ENCODE data around the gene LARP4B.

Gene LARP4B

GRCh38 chr10:974038-974784 is 42.7 kb upstream of the LARP4B start:
- no peak overlapping the region for H3K4me3 ChIP-seq (ENCODE audit: low read depth, low read length)
- no peak for DNase-seq (ENCODE audit: low read depth, low spot score)
- TF ChIP-seq CTCF (IDR thresholded peaks at IDR 0.05; ENCODE audit: insufficient read depth, low read length, missing control alignments) = no peak
- CTCF ChIA-PET = no interaction called here
- POLR2A ChIA-PET = no interaction called here

DNA sequence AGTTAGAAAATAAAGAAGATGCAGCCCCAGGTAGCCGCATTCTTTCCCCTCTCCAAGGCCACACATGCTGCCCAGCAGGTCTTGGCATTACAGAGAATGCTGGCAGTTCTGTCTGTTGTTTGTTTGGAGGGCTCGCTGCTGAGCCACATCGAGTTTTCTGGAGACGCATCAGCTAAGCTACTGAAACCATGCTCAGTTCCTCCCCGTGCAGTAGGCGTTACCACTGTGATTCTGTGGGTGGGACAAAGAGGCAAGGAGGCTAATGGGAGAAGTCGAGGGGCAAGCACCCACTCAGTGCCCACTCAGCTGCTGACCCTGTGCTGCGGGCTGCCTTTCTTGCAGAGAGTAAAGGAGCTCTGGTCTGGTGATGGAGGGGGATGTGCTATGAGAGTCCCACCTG is 41.3 kb upstream of the LARP4B start:
- CTCF ChIA-PET = no interaction called here
- DNase-seq (ENCODE audit: low read depth, low spot score) = no peak
- no peak for TF ChIP-seq CTCF (IDR thresholded peaks at IDR 0.05; ENCODE audit: insufficient read depth, low read length, missing control alignments)
- no peak overlapping the region for H3K4me3 ChIP-seq (ENCODE audit: low read depth, low read length)
- POLR2A ChIA-PET = no interaction called here

- no peak overlapping the region for H3K4me3 ChIP-seq (ENCODE audit: low read depth, low read length)
- no peak for TF ChIP-seq CTCF (IDR thresholded peaks at IDR 0.05; ENCODE audit: insufficient read depth, low read length, missing control alignments)
- POLR2A ChIA-PET = no interaction called here
- CTCF ChIA-PET = no interaction called here
- no peak for DNase-seq (ENCODE audit: low read depth, low spot score)
Measured at GRCh38 chr10:971613-972012, 40.1 kb upstream of the LARP4B start.

GRCh38 chr10:971150-971542 is 39.6 kb upstream of the LARP4B start:
- no peak overlapping the region for H3K4me3 ChIP-seq (ENCODE audit: low read depth, low read length)
- DNase-seq (ENCODE audit: low read depth, low spot score) = no peak
- no peak for TF ChIP-seq CTCF (IDR thresholded peaks at IDR 0.05; ENCODE audit: insufficient read depth, low read length, missing control alignments)
- POLR2A ChIA-PET = no interaction called here
- CTCF ChIA-PET = no interaction called here

GRCh38 chr10:970311-971149 is 39.0 kb upstream of the LARP4B start:
- CTCF ChIA-PET = interaction anchor here (1.0 kb wide), 1 partner anchor 17 kb away, joined by 3 read pairs; the partner anchor contains the start of gene GTPBP4
- no peak for DNase-seq (ENCODE audit: low read depth, low spot score)
- TF ChIP-seq CTCF (IDR thresholded peaks at IDR 0.05; ENCODE audit: insufficient read depth, low read length, missing control alignments) = no peak
- POLR2A ChIA-PET = no interaction called here
- no peak overlapping the region for H3K4me3 ChIP-seq (ENCODE audit: low read depth, low read length)

- POLR2A ChIA-PET = no interaction called here
- TF ChIP-seq CTCF (IDR thresholded peaks at IDR 0.05; ENCODE audit: insufficient read depth, low read length, missing control alignments) = no peak
- DNase-seq (ENCODE audit: low read depth, low spot score) = no peak
- CTCF ChIA-PET = interaction anchor here (1.0 kb wide), 1 partner anchor 18 kb away, joined by 3 read pairs; the partner anchor contains the start of gene GTPBP4
- no peak overlapping the region for H3K4me3 ChIP-seq (ENCODE audit: low read depth, low read length)
Measured at GRCh38 chr10:969473-970150, 38.1 kb upstream of the LARP4B start.

Measured in AG04449 (cell line).